Stomach (tissue), 4 donors: ENCODE measurements around the gene ANKRA2.

Experiments
- POLR2A ChIP-seq, 4 donors: fragments of 450-650 bp; IDR thresholded peaks; one replicate each; pipeline ENCODE4 v1.6.1; 2016; ENCODE audit warnings: antibody characterized with exemption in 4 of 4, control low read depth in 2 of 4, mild to moderate bottlenecking in 1 of 4, moderate library complexity in 1 of 4
- TF ChIP-seq, protein P1 (sequence below), 7 experiments: fragments of 450-650 bp in 4 of 7; fragments of 200-600 bp in 3 of 7; sonication (generic) in 3 of 7; IDR thresholded peaks; one replicate each; pipeline ENCODE4 v1.5.1; 2016 to 2019; ENCODE audit warnings: antibody characterized with exemption in 7 of 7, control low read depth in 2 of 7, mild to moderate bottlenecking in 1 of 7

DNA sequence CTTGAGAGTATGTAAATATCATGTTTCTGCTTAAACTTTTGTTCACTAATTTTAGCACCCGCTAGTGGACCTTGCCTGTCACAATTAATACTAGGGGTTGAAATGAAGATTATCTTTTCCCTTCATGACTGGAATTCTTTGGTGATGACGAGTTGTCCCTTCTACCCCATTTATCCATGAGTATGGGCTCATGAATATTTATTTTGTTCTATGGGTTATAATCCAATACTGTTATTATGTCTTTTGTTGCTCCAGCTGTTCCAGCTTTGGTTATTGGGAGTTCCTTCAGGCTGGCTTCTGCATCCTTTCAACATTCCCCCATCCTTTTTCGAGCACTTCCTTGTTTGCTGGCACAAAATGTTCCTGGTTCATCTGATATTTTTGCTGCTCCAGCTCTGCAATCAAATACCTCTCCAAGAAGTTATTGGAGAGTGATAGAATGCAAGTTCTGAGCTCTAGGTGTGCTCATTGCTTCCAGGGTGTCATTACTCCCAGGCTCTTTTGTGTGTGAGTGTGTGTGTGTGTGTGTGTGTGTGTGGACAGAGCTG lies 40.8 kb upstream of the ANKRA2 start:
- TF ChIP-seq, protein P1, sequence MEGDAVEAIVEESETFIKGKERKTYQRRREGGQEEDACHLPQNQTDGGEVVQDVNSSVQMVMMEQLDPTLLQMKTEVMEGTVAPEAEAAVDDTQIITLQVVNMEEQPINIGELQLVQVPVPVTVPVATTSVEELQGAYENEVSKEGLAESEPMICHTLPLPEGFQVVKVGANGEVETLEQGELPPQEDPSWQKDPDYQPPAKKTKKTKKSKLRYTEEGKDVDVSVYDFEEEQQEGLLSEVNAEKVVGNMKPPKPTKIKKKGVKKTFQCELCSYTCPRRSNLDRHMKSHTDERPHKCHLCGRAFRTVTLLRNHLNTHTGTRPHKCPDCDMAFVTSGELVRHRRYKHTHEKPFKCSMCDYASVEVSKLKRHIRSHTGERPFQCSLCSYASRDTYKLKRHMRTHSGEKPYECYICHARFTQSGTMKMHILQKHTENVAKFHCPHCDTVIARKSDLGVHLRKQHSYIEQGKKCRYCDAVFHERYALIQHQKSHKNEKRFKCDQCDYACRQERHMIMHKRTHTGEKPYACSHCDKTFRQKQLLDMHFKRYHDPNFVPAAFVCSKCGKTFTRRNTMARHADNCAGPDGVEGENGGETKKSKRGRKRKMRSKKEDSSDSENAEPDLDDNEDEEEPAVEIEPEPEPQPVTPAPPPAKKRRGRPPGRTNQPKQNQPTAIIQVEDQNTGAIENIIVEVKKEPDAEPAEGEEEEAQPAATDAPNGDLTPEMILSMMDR (IDR thresholded peaks at IDR 0.05) = no peak
- TF ChIP-seq POLR2A (IDR thresholded peaks at IDR 0.05) = no peak
